NCI-H1417 treated with DMSO at 0.1 percent for 48 hours (cell line): ENCODE results near the gene CACNG6.

Experiments
- DNase-seq: peaks from one replicate; lab custom pipeline; 2025; lab: John Stamatoyannopoulos, UW

The CACNG6 gene

DNA sequence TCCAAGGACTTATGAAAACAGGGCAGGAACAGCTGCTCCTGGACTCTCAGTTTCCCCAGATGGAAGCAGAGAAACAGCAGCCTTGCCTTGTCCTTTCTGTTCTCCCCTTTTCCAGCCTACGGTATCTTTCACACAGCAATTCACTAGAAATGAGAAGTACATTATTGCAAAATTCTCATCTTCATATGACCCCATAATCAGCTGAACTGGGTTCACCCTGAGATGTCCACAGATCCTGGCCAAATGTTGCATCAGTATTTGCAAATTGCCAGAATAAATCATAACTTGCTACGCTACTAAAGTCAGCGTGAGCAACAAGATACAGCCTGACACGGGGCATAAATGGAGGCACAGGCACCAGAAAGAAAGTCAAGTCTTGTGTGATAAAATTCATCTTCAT lies 56.2 kb downstream of the CACNG6 start:
- no peak for DNase-seq
